Hepatocyte (in vitro differentiated cells): ENCODE measurements around the gene ATP5F1D. TPM values are rescaled to one million over a fixed set of nuclear protein-coding genes. Genes with fewer than 3 reads are reported as not detected.

Experiments used
- DNase-seq: peaks from one replicate; pipeline ENCODE4 v3.0.0-alpha.2; 2016; ENCODE audit warnings: low spot score
- H2AFZ ChIP-seq: fragments of 200-600 bp; sonication (generic); 2 replicates; pipeline ENCODE4 v1.6.0; 2016; ENCODE audit warnings: antibody characterized with exemption, mild to moderate bottlenecking
- H3K27ac ChIP-seq: fragments of 200-600 bp; sonication (generic); 2 replicates; pipeline ENCODE4 v1.5.1; 2016; ENCODE audit warnings: mild to moderate bottlenecking
- H3K27me3 ChIP-seq: fragments of 200-600 bp; sonication (generic); 2 replicates; pipeline ENCODE4 v1.6.1; 2016
- H3K36me3 ChIP-seq: fragments of 200-600 bp; sonication (generic); replicated peaks from 2 replicates; pipeline ENCODE4 v1.5.1; 2016; ENCODE audit warnings: low read depth; ENCODE audit not compliant: insufficient read depth
- H3K4me1 ChIP-seq: fragments of 200-600 bp; sonication (generic); 2 replicates; pipeline ENCODE4 v1.5.1; 2016; ENCODE audit warnings: mild to moderate bottlenecking, moderate library complexity; ENCODE audit not compliant: insufficient read depth
- H3K4me2 ChIP-seq: fragments of 200-600 bp; sonication (generic); 2 replicates; pipeline ENCODE4 v1.6.0; 2016
- H3K4me3 ChIP-seq: fragments of 200-600 bp; sonication (generic); 2 replicates; pipeline ENCODE4 v1.5.1; 2016; ENCODE audit warnings: mild to moderate bottlenecking
- H3K79me2 ChIP-seq: fragments of 200-600 bp; sonication (generic); 2 replicates; pipeline ENCODE4 v1.6.0; 2017; ENCODE audit warnings: mild to moderate bottlenecking
- H3K9me2 ChIP-seq: fragments of 200-600 bp; sonication (generic); replicated peaks from 2 replicates; pipeline ENCODE4 v1.6.0; 2017; ENCODE audit warnings: mild to moderate bottlenecking; ENCODE audit not compliant: insufficient read depth
- H3K9me3 ChIP-seq: fragments of 200-600 bp; sonication (generic); 2 replicates; pipeline ENCODE4 v1.5.1; 2016; ENCODE audit warnings: low read depth, mild to moderate bottlenecking
- H4K20me1 ChIP-seq: fragments of 200-600 bp; sonication (generic); 2 replicates; pipeline ENCODE4 v1.6.0; 2016; ENCODE audit warnings: mild to moderate bottlenecking; ENCODE audit not compliant: insufficient read depth, poor library complexity, severe bottlenecking
- CTCF ChIP-seq: fragments of 200-600 bp; sonication (generic); IDR thresholded peaks from 2 replicates; pipeline ENCODE4 v1.5.1; 2016; ENCODE audit warnings: antibody characterized with exemption, mild to moderate bottlenecking; ENCODE audit not compliant: poor library complexity
- EZH2 ChIP-seq: fragments of 200-600 bp; sonication (generic); IDR thresholded peaks from 2 replicates; pipeline ENCODE4 v1.6.1; 2016; ENCODE audit warnings: antibody characterized with exemption, mild to moderate bottlenecking, borderline replicate concordance
- EZH2phosphoT487 ChIP-seq: fragments of 200-600 bp; sonication (generic); IDR thresholded peaks from one replicate; pipeline ENCODE4 v1.6.1; 2018; ENCODE audit warnings: antibody characterized with exemption, mild to moderate bottlenecking, low read depth, moderate library complexity; ENCODE audit not compliant: unreplicated experiment, severe bottlenecking
- WGBS: methylation state at CpG from one replicate; pipeline ENCODE4 v1.1.6; 2016; ENCODE audit warnings: low lambda C conversion rate; ENCODE audit errors: missing lambda C conversion rate; 5-methylcytosine and 5-hydroxymethylcytosine counted together
- polyA plus RNA-seq: library from polyadenylated mRNA; unstranded; fragments of >200 nt; fragmentation: Nextera tagmentation; extraction: Ambion mirVana; gene quantifications from 2 replicates; pipeline ENCODE4 v1.2.1, GENCODE V29; 2016
- total RNA-seq: library from RNA; depleted of rRNA; stranded (reverse); fragments of >200 nt; gene quantifications from 2 replicates; pipeline ENCODE4 v1.2.3, GENCODE V29; 2014

The ATP5F1D gene
- total and polyA plus RNA-seq, 2 experiments from 2014 or later, result 54.0 to 291 TPM

GRCh38 chr19:1256646-1257474 lies 15.3 kb downstream of the ATP5F1D start:
- H3K36me3 ChIP-seq, result no peaks in the 10 kb centered on the region
- no peak overlapping the region for H3K4me3 ChIP-seq
- H4K20me1 ChIP-seq, result peaks cover 30% of the 10 kb centered on the region
- no peaks in the 10 kb centered on the region for H3K9me2 ChIP-seq
- WGBS, result 91% methylated on average over 46 of the region's 46 CpGs
- H3K4me1 ChIP-seq, result peaks cover 69% of the 10 kb centered on the region
- H3K9me3 ChIP-seq, result no peaks in the 10 kb centered on the region
- peak overlapping the region; percentile 98 for H3K27ac ChIP-seq
- peaks cover 58% of the 10 kb centered on the region for H3K79me2 ChIP-seq
- DNase-seq, result no peak
- H3K27me3 ChIP-seq, result no peaks in the 10 kb centered on the region
- TF ChIP-seq EZH2 (no peak), EZH2phosphoT487 (no peak), CTCF (no peak)
- no peak overlapping the region for H3K4me2 ChIP-seq
- H2AFZ ChIP-seq, result no peak overlapping the region

DNA sequence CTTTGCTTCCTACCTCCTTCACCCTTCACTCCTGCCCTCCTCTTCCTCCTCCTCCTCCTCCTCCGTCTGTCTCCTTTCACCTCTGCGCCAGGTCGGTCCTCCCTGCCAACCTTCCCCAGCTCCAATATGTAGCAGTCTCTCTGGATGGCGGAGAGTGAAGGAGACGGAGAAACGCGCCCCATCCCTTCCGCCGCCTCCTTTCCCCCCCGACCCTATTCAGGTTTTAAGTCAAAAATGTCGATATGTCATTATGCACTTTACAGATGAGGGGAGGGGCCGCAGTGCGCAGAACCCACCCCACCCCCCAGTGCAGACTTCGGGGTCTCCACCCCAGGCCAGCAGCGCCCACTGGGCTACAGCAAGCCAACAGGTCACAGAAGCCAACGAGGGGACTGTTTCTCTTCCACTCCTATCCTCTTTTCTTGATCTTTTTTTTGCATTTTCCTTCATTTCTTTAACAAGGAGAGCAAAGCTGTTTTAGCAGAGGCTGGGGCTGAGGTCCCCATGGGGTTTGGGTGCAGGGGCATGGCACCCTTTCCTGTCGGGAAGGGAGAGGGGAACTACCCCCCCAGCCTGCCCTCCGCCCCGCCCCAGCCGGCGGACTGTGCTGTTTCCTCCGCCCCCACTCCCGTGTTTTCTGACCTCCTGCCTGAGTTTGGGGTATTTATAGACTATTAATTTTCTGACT lies 16.1 kb downstream of the ATP5F1D start:
- no peak for DNase-seq
- Histone ChIP-seq H3K9me2 (no peaks in the 10 kb centered on the region), H3K36me3 (no peaks in the 10 kb centered on the region), H3K9me3 (no peaks in the 10 kb centered on the region), H2AFZ (no peak overlapping the region), H3K79me2 (peaks cover 50% of the 10 kb centered on the region), H4K20me1 (peaks cover 28% of the 10 kb centered on the region), H3K27me3 (no peaks in the 10 kb centered on the region), H3K27ac (peak overlapping the region; percentile 98), H3K4me3 (no peak overlapping the region), H3K4me2 (peak overlapping the region; percentile 86), H3K4me1 (peaks cover 76% of the 10 kb centered on the region)
- no peak for TF ChIP-seq EZH2phosphoT487
- TF ChIP-seq CTCF, result no peak
- TF ChIP-seq EZH2, result no peak
- WGBS, result 77% methylated on average over 22 of the region's 23 CpGs

DNA sequence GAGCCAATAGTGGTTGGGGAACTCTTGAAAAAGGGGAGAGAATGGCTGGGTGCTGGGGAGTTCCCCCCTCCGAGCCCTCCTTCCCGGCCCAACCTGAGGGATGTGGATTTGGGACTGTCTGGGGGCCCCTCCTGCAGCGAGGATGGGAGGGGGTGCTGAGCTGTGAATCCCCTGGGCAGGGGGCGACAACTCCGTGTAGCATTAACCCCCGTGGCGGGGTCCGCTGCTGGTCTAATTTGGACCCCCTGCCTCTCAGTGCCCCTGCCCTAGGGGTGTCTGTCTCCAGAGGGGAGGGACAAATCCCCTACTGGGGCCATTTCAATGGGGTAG lies 16.6 kb downstream of the ATP5F1D start:
- no peak overlapping the region for H3K4me3 ChIP-seq
- TF ChIP-seq EZH2 (no peak), EZH2phosphoT487 (no peak), CTCF (no peak)
- H3K27ac ChIP-seq, result peak overlapping the region; percentile 98
- peak overlapping the region; percentile 86 for H3K4me2 ChIP-seq
- DNase-seq, result no peak
- no peaks in the 10 kb centered on the region for H3K27me3 ChIP-seq
- H3K4me1 ChIP-seq, result peaks cover 77% of the 10 kb centered on the region
- H2AFZ ChIP-seq, result no peak overlapping the region
- peaks cover 28% of the 10 kb centered on the region for H4K20me1 ChIP-seq
- no peaks in the 10 kb centered on the region for H3K36me3 ChIP-seq
- 76% methylated on average over 6 of the region's 8 CpGs for WGBS
- H3K9me2 ChIP-seq, result no peaks in the 10 kb centered on the region
- H3K79me2 ChIP-seq, result peaks cover 49% of the 10 kb centered on the region
- no peaks in the 10 kb centered on the region for H3K9me3 ChIP-seq
